Measurements from ENCODE around the gene C19orf12. TPM values are rescaled to one million over a fixed set of nuclear protein-coding genes. Genes with fewer than 3 reads are reported as not detected.

The C19orf12 gene
- total and polyA plus RNA-seq, 7 donors, result 37.5 to 142 (median 65.4) TPM

GRCh38 chr19:29687244-29687896 is 27.7 kb downstream of the C19orf12 start:
- WGBS, 3 donors, result 22 to 37% (median 29%) methylated on average over 17 of the region's 17 CpGs
- Histone ChIP-seq H3K9me3 (peaks cover 9% of the 10 kb centered on the region), H3K4me3 (peak overlapping the region; percentile 43), H3K27ac (peak overlapping the region; percentile 92), H3K27me3 (ENCODE audit: insufficient read depth in 3 of 3, low read length in 2 of 3) (no peaks in the 10 kb centered on the region), H3K36me3 (ENCODE audit: insufficient read depth in 1 of 2, low read depth in 1 of 2) (no peaks in the 10 kb centered on the region), H3K4me1 (peaks cover 36% of the 10 kb centered on the region)
- intact Hi-C loops (cut with DNase I), result no loop called here
- no peak for TF ChIP-seq CTCF (IDR thresholded peaks at IDR 0.05)
- DNase-seq (peak; percentile 83 to 90), ATAC-seq (peak; percentile 86 to 93 (median 90))

GRCh38 chr19:29686285-29686805 is 28.7 kb downstream of the C19orf12 start:
- WGBS, 3 donors, result 91 to 94% (median 93%) methylated on average over 7 to 8 of the region's 8 CpGs
- intact Hi-C loops (cut with DNase I), result no loop called here
- peaks cover 46% of the 10 kb centered on the region for H3K4me1 ChIP-seq
- H3K27ac ChIP-seq, result peak overlapping the region; percentile 92
- H3K27me3 ChIP-seq (ENCODE audit: insufficient read depth in 3 of 3, low read length in 2 of 3), result no peaks in the 10 kb centered on the region
- ATAC-seq (no peak), DNase-seq (peak in 1 of 2 donors; percentile 35)
- H3K9me3 ChIP-seq, result peaks cover 9% of the 10 kb centered on the region
- no peak for TF ChIP-seq CTCF (IDR thresholded peaks at IDR 0.05)
- no peaks in the 10 kb centered on the region for H3K36me3 ChIP-seq (ENCODE audit: insufficient read depth in 1 of 2, low read depth in 1 of 2)
- H3K4me3 ChIP-seq, result no peak overlapping the region

- H3K4me1 ChIP-seq, result peaks cover 56% of the 10 kb centered on the region
- H3K4me3 ChIP-seq, result no peak overlapping the region
- peak overlapping the region; percentile 92 for H3K27ac ChIP-seq
- no peak for TF ChIP-seq CTCF (IDR thresholded peaks at IDR 0.05)
- H3K36me3 ChIP-seq (ENCODE audit: insufficient read depth in 1 of 2, low read depth in 1 of 2), result no peaks in the 10 kb centered on the region
- WGBS, 3 donors, result 21 to 31% (median 27%) methylated on average over 7 of the region's 7 CpGs
- intact Hi-C loops (cut with DNase I), result no loop called here
- peaks cover 2% of the 10 kb centered on the region for H3K9me3 ChIP-seq
- DNase-seq (peak in 1 of 2 donors; percentile 64), ATAC-seq (peak; percentile 22 to 54 (median 40))
- H3K27me3 ChIP-seq (ENCODE audit: insufficient read depth in 3 of 3, low read length in 2 of 3), result no peaks in the 10 kb centered on the region
These were observed 29.7 kb downstream of the C19orf12 start for GRCh38 chr19:29685326-29685725.

GRCh38 chr19:29683009-29683408 is 32.1 kb downstream of the C19orf12 start:
- peak in 1 of 2 donors; percentile 23 for DNase-seq
- Histone ChIP-seq H3K27ac (peak overlapping the region; percentile 86), H3K27me3 (ENCODE audit: insufficient read depth in 3 of 3, low read length in 2 of 3) (no peaks in the 10 kb centered on the region), H3K36me3 (ENCODE audit: insufficient read depth in 1 of 2, low read depth in 1 of 2) (no peaks in the 10 kb centered on the region), H3K9me3 (no peaks in the 10 kb centered on the region), H3K4me3 (no peak overlapping the region), H3K4me1 (peaks cover 72% of the 10 kb centered on the region)
- TF ChIP-seq CTCF (IDR thresholded peaks at IDR 0.05), result no peak
- ATAC-seq, result no peak
- intact Hi-C loops (cut with DNase I), result no loop called here
- 72 to 82% (median 73%) methylated on average over 10 of the region's 10 CpGs for WGBS, 3 donors

Measured in psoas muscle (tissue), 8 donors.